H9 (cell line): ENCODE measurements around the gene MYO10. TPM values are rescaled to one million over a fixed set of nuclear protein-coding genes. Genes with fewer than 3 reads are reported as not detected.

ENCODE experiments used
- DNase-seq: peaks from one replicate; pipeline ENCODE4 v3.0.0-alpha.2; 2017
- H2AFZ ChIP-seq: one replicate; pipeline ENCODE4 v1.6.1; 2013; ENCODE audit warnings: mild to moderate bottlenecking, low read length, control low read depth, moderate library complexity
- H2AK5ac ChIP-seq: 2 replicates; pipeline ENCODE4 v1.6.1; 2013; ENCODE audit warnings: low read length, control low read depth, mixed read lengths; ENCODE audit not compliant: insufficient read length
- H2BK120ac ChIP-seq: one replicate; pipeline ENCODE4 v1.6.1; 2013; ENCODE audit warnings: low read depth, mild to moderate bottlenecking, low read length, control low read depth, inconsistent platforms; ENCODE audit not compliant: poor library complexity, severe bottlenecking
- H2BK12ac ChIP-seq: 2 replicates; pipeline ENCODE4 v1.6.1; 2013; ENCODE audit warnings: low read length, control low read depth, mixed read lengths, low read depth; ENCODE audit not compliant: insufficient read length
- H2BK15ac ChIP-seq: 2 replicates; pipeline ENCODE4 v1.6.1; 2013; ENCODE audit warnings: low read depth, low read length, control low read depth
- H2BK20ac ChIP-seq: one replicate; pipeline ENCODE4 v1.6.1; 2013; ENCODE audit warnings: low read depth, mild to moderate bottlenecking, low read length, control low read depth, inconsistent platforms; ENCODE audit not compliant: poor library complexity, severe bottlenecking
- H2BK5ac ChIP-seq: 2 replicates; pipeline ENCODE4 v1.6.1; 2013; ENCODE audit warnings: low read length, control low read depth, mixed read lengths; ENCODE audit not compliant: insufficient read length
- H3K14ac ChIP-seq: 2 replicates; pipeline ENCODE4 v1.6.1; 2013; ENCODE audit warnings: low read length, control low read depth; ENCODE audit not compliant: insufficient read depth
- H3K18ac ChIP-seq: 2 replicates; pipeline ENCODE4 v1.6.1; 2013; ENCODE audit warnings: low read depth, mild to moderate bottlenecking, mixed read lengths, low read length, control low read depth; ENCODE audit not compliant: insufficient read length
- H3K23ac ChIP-seq: 2 replicates; pipeline ENCODE4 v1.6.1; 2013; ENCODE audit warnings: low read length, control low read depth, mixed read lengths, low read depth; ENCODE audit not compliant: insufficient read length
- H3K23me2 ChIP-seq: 2 replicates; pipeline ENCODE4 v1.6.1; 2013; ENCODE audit warnings: low read depth, mild to moderate bottlenecking, mixed read lengths, low read length, control low read depth; ENCODE audit not compliant: insufficient read length, poor library complexity, severe bottlenecking
- H3K27ac ChIP-seq: 2 replicates; pipeline ENCODE4 v1.5.1; 2013; ENCODE audit warnings: low read length, control low read depth, mixed read lengths, low read depth; ENCODE audit not compliant: insufficient read length
- H3K27me3 ChIP-seq: 2 replicates; pipeline ENCODE4 v1.6.1; 2013; ENCODE audit warnings: low read length, control low read depth, inconsistent platforms; ENCODE audit not compliant: insufficient read depth
- H3K4ac ChIP-seq: 2 replicates; pipeline ENCODE4 v1.6.1; 2013; ENCODE audit warnings: low read depth, mild to moderate bottlenecking, control low read depth, inconsistent platforms, low read length, moderate library complexity
- H3K4me1 ChIP-seq: 2 replicates; pipeline ENCODE4 v1.6.1; 2013; ENCODE audit warnings: low read length, control low read depth, inconsistent platforms; ENCODE audit not compliant: insufficient read depth
- H3K4me2 ChIP-seq: 2 replicates; pipeline ENCODE4 v1.6.1; 2013; ENCODE audit warnings: low read length, control low read depth, mixed read lengths; ENCODE audit not compliant: insufficient read length, insufficient read depth
- H3K56ac ChIP-seq: 2 replicates; pipeline ENCODE4 v1.6.1; 2013; ENCODE audit warnings: low read depth, mild to moderate bottlenecking, mixed read lengths, low read length, control low read depth; ENCODE audit not compliant: insufficient read length
- H3K79me1 ChIP-seq: 2 replicates; pipeline ENCODE4 v1.6.1; 2013; ENCODE audit warnings: low read depth, mild to moderate bottlenecking, moderate library complexity, low read length, control low read depth, inconsistent platforms; ENCODE audit not compliant: insufficient read depth, poor library complexity, severe bottlenecking
- H3K79me2 ChIP-seq: 2 replicates; pipeline ENCODE4 v1.6.1; 2013; ENCODE audit warnings: low read length, control low read depth, inconsistent platforms; ENCODE audit not compliant: insufficient read depth
- H3K9ac ChIP-seq: 2 replicates; pipeline ENCODE4 v1.6.1; 2013; ENCODE audit warnings: low read length, control low read depth, mixed read lengths; ENCODE audit not compliant: insufficient read length; ENCODE audit errors: extremely low read depth
- H3K9me3 ChIP-seq: one replicate; pipeline ENCODE4 v1.6.1; 2013; ENCODE audit warnings: low read depth, low read length, inconsistent platforms; ENCODE audit not compliant: control insufficient read depth
- H3T11ph ChIP-seq: one replicate; pipeline ENCODE4 v1.6.1; 2013; ENCODE audit warnings: mild to moderate bottlenecking, low read length, control low read depth, inconsistent platforms
- H4K20me1 ChIP-seq: one replicate; pipeline ENCODE4 v1.6.1; 2013; ENCODE audit not compliant: control insufficient read depth, insufficient read length, insufficient read depth
- H4K5ac ChIP-seq: 2 replicates; pipeline ENCODE4 v1.6.1; 2013; ENCODE audit warnings: low read depth, mild to moderate bottlenecking, mixed read lengths, low read length, control low read depth; ENCODE audit not compliant: insufficient read length
- H4K8ac ChIP-seq: replicated peaks from 2 replicates; pipeline ENCODE4 v1.6.1; 2013; ENCODE audit warnings: low read length, control low read depth, mixed read lengths, low read depth; ENCODE audit not compliant: insufficient read length
- H4K91ac ChIP-seq: 2 replicates; pipeline ENCODE4 v1.6.1; 2013; ENCODE audit warnings: low read depth, mild to moderate bottlenecking, moderate library complexity, mixed read lengths, low read length, control low read depth; ENCODE audit not compliant: insufficient read length
- H3K27ac Mint-ChIP-seq, 3 experiments: 2 replicates in 2 of 3; 3 replicates in 1 of 3; pipeline ENCODE4 v1.8.0; 2020 to 2021; ENCODE audit warnings: mixed read lengths in 3 of 3, mild to moderate bottlenecking in 1 of 3, moderate library complexity in 1 of 3
- H3K27me3 Mint-ChIP-seq: 2 replicates; pipeline ENCODE4 v1.8.0; 2021; ENCODE audit warnings: low read depth, mild to moderate bottlenecking, moderate library complexity, mixed read lengths
- H3K36me3 Mint-ChIP-seq, 3 experiments: 2 replicates in 2 of 3; 3 replicates in 1 of 3; pipeline ENCODE4 v1.8.0; 2020 to 2021; ENCODE audit warnings: low read depth in 3 of 3, mixed read lengths in 3 of 3; ENCODE audit not compliant: insufficient read depth in 1 of 3
- H3K4me1 Mint-ChIP-seq, 2 experiments: 2 replicates each; pipeline ENCODE4 v1.8.0; 2020; ENCODE audit warnings: mixed read lengths in 2 of 2
- H3K4me3 Mint-ChIP-seq, 2 experiments: 2 replicates in 1 of 2; 3 replicates in 1 of 2; pipeline ENCODE4 v1.8.0; 2020 to 2021; ENCODE audit warnings: mild to moderate bottlenecking in 2 of 2, mixed read lengths in 2 of 2, moderate library complexity in 1 of 2
- H3K9me3 Mint-ChIP-seq, 2 experiments: 2 replicates in 1 of 2; 3 replicates in 1 of 2; pipeline ENCODE4 v1.8.0; 2020; ENCODE audit warnings: mild to moderate bottlenecking in 2 of 2, mixed read lengths in 2 of 2, moderate library complexity in 1 of 2
- CTCF ChIP-seq: fragments of 200-600 bp; sonication (generic); conservative IDR thresholded peaks from 3 replicates; pipeline ENCODE4 v1.8.0; 2021; ENCODE audit warnings: antibody characterized with exemption, mild to moderate bottlenecking
- WGBS: extraction: QIAGEN DNeasy Blood & Tissue Kit; methylation state at CpG from one replicate; pipeline ENCODE4 v1.1.7; 2013; ENCODE audit warnings: missing lambda C conversion rate, low lambda C conversion rate, mixed read lengths; ENCODE audit not compliant: insufficient read length; ENCODE audit errors: extremely low coverage; 5-methylcytosine and 5-hydroxymethylcytosine counted together
- total RNA-seq: library from RNA; stranded (reverse); gene quantifications from 2 replicates; pipeline ENCODE4 v1.2.1, GENCODE V29; 2021

MYO10 gene
- total RNA-seq, 1 experiment from 2014 or later, result 127 TPM

GRCh38 chr5:16755641-16756040 is 180.4 kb downstream of the MYO10 start:
- Histone ChIP-seq H4K5ac (no peak overlapping the region), H3K23me2 (no peaks in the 10 kb centered on the region), H3K27ac (no peak overlapping the region), H2BK20ac (no peak overlapping the region), H3K9ac (no peak overlapping the region), H3K23ac (no peak overlapping the region), H4K91ac (no peak overlapping the region), H3K18ac (no peak overlapping the region), H2AFZ (no peak overlapping the region), H3K9me3 (no peaks in the 10 kb centered on the region), H2BK120ac (no peak overlapping the region), H3K27me3 (no peaks in the 10 kb centered on the region), H3K4me2 (no peak overlapping the region), H3K79me1 (no peaks in the 10 kb centered on the region), H4K20me1 (no peaks in the 10 kb centered on the region), H4K8ac (no peak overlapping the region), H2BK12ac (no peak overlapping the region), H2BK15ac (no peak overlapping the region), H3K56ac (no peak overlapping the region), H2AK5ac (no peak overlapping the region), H3K4me1 (peaks cover 3% of the 10 kb centered on the region; the same call in 1 of the 2 replicates), H3K14ac (no peak overlapping the region), H3T11ph (no peak overlapping the region), H3K79me2 (no peaks in the 10 kb centered on the region), H3K4ac (no peak overlapping the region), H2BK5ac (no peak overlapping the region)
- DNase-seq, result no peak
- Mint-ChIP-seq H3K36me3 (peaks cover 19 to 38% (median 31%) of the 10 kb centered on the region in 3 experiments), H3K9me3 (peaks cover 0 to 5% of the 10 kb centered on the region in 2 experiments; a peak in 1 of 5 replicates), H3K27ac (peak overlapping the region in 1 of 3 experiments; percentile 30; a peak in 2 of 7 replicates), H3K4me3 (no peak overlapping the region), H3K27me3 (no peaks in the 10 kb centered on the region), H3K4me1 (peaks cover 31 to 35% of the 10 kb centered on the region in 2 experiments)
- no peak for TF ChIP-seq CTCF
- WGBS, result no CpG with 5 or more reads among the region's 2 CpGs
